NOMO-1 treated with dmso at 0.1 percent for 144 hours (cell line): Measurements from ENCODE around the gene ERC1.

ENCODE experiments used
- DNase-seq: peaks from one replicate; lab custom pipeline; 2025; ENCODE audit not compliant: unreplicated experiment; lab: John Stamatoyannopoulos, UW

ERC1 gene

GRCh38 chr12:1428671-1429070 lies 437.6 kb downstream of the ERC1 start:
- no peak for DNase-seq

GRCh38 chr12:1429980-1430379 lies 439.0 kb downstream of the ERC1 start:
- DNase-seq = peak; percentile 35

- DNase-seq = no peak
These were observed 443.4 kb downstream of the ERC1 start for GRCh38 chr12:1434296-1434955.

- no peak for DNase-seq
These were observed 444.0 kb downstream of the ERC1 start for GRCh38 chr12:1435044-1435443.

GRCh38 chr12:1435456-1435855 lies 444.4 kb downstream of the ERC1 start:
- DNase-seq = no peak

- no peak for DNase-seq
These were observed 445.0 kb downstream of the ERC1 start for GRCh38 chr12:1436015-1436414.

GRCh38 chr12:1436981-1437380 lies 446.0 kb downstream of the ERC1 start:
- no peak for DNase-seq

- DNase-seq = no peak
These were observed 448.2 kb downstream of the ERC1 start for GRCh38 chr12:1439201-1439600.

- no peak for DNase-seq
These were observed 448.7 kb downstream of the ERC1 start for GRCh38 chr12:1439687-1440086.

- no peak for DNase-seq
These were observed 452.6 kb downstream of the ERC1 start for GRCh38 chr12:1443421-1444141.

GRCh38 chr12:1444142-1444516 lies 453.1 kb downstream of the ERC1 start:
- no peak for DNase-seq

GRCh38 chr12:1445807-1446206 lies 454.8 kb downstream of the ERC1 start:
- no peak for DNase-seq

GRCh38 chr12:1448336-1448735 lies 457.3 kb downstream of the ERC1 start:
- no peak for DNase-seq

GRCh38 chr12:1453810-1454209 lies 462.8 kb downstream of the ERC1 start:
- DNase-seq = no peak

- no peak for DNase-seq
These were observed 465.9 kb downstream of the ERC1 start for GRCh38 chr12:1456885-1457284.

GRCh38 chr12:1457901-1458300 lies 466.9 kb downstream of the ERC1 start:
- no peak for DNase-seq

GRCh38 chr12:1459339-1459738 lies 468.3 kb downstream of the ERC1 start:
- DNase-seq = no peak

GRCh38 chr12:1463073-1463905 lies 472.3 kb downstream of the ERC1 start:
- DNase-seq = no peak

GRCh38 chr12:1464925-1465324 lies 473.9 kb downstream of the ERC1 start:
- no peak for DNase-seq

- DNase-seq = no peak
These were observed 475.0 kb downstream of the ERC1 start for GRCh38 chr12:1465990-1466389.

GRCh38 chr12:1466481-1467154 lies 475.6 kb downstream of the ERC1 start:
- DNase-seq = no peak
